Activated CD4-positive, alpha-beta memory T cell treated with anti-CD3 and anti-CD28 coated beads for 36 hours (primary cell): ENCODE results near the gene CACNB2. TPM values are rescaled to one million over a fixed set of nuclear protein-coding genes. Genes with fewer than 3 reads are reported as not detected.

ENCODE experiments used
- CTCF ChIA-PET: fragments of 350-600 bp; sonication (Branson Sonifier 250); formaldehyde crosslinking; loops from one replicate; lab custom pipeline; 2021; ENCODE audit warnings: antibody characterized with exemption, inconsistent platforms; lab: Charles Lee
- POLR2A ChIA-PET: fragments of 350-600 bp; sonication (Branson Sonifier 250); formaldehyde crosslinking; loops from one replicate; lab custom pipeline; 2021; ENCODE audit warnings: antibody characterized with exemption; lab: Charles Lee
- DNase-seq: peaks from one replicate; pipeline ENCODE4 v3.0.0-alpha.2; 2020
- H3K27ac Mint-ChIP-seq: one replicate; pipeline ENCODE4 v1.8.0; 2021; ENCODE audit warnings: mixed read lengths
- H3K27me3 Mint-ChIP-seq: one replicate; pipeline ENCODE4 v1.8.0; 2021; ENCODE audit warnings: mixed read lengths
- H3K36me3 Mint-ChIP-seq: one replicate; pipeline ENCODE4 v1.8.0; 2021; ENCODE audit warnings: mixed read lengths
- H3K4me1 Mint-ChIP-seq: one replicate; pipeline ENCODE4 v1.8.0; 2021; ENCODE audit warnings: low read depth, mixed read lengths
- H3K4me3 Mint-ChIP-seq: one replicate; pipeline ENCODE4 v1.8.0; 2021; ENCODE audit warnings: mild to moderate bottlenecking, mixed read lengths
- H3K9me3 Mint-ChIP-seq: one replicate; pipeline ENCODE4 v1.8.0; 2021; ENCODE audit warnings: mixed read lengths
- intact Hi-C: fragments of 100-400 bp; cut with micrococcal nuclease; formaldehyde crosslinking; loops from one replicate; pipeline ENCODE4 v1.15.1; 2023
- total RNA-seq, 2 experiments: library from RNA; stranded (reverse); gene quantifications; one replicate each; pipeline ENCODE4 v1.2.3, GENCODE V29; 2021

The CACNB2 gene
- total RNA-seq, 2 experiments from 2014 or later = not detected

DNA sequence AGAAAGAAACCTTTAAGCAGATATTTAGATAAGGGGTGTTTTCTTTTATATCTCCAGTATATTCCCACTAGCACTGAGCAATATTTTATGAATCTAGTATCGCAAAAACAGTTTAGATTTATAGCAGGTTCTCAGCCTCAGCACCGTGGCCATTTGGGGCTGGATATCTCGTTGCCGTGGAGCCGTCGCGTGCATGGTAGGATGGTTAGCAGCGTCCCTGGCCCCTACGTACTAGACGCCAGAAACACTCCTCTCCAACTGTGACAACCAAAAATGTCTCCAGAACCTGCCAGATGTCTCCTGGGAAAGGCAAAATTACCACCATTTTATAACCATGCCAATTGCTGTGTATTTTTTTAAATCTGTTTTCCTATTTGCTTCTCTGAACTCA lies 172.9 kb downstream of the CACNB2 start:
- no peak for DNase-seq
- CTCF ChIA-PET = no interaction called here
- no peak overlapping the region for H3K27ac Mint-ChIP-seq
- H3K4me3 Mint-ChIP-seq = no peak overlapping the region
- POLR2A ChIA-PET = no interaction called here
- no peaks in the 10 kb centered on the region for H3K4me1 Mint-ChIP-seq
- intact Hi-C loops = no loop called here
- no peaks in the 10 kb centered on the region for H3K9me3 Mint-ChIP-seq
- peaks cover 2% of the 10 kb centered on the region for H3K27me3 Mint-ChIP-seq
- no peaks in the 10 kb centered on the region for H3K36me3 Mint-ChIP-seq

DNA sequence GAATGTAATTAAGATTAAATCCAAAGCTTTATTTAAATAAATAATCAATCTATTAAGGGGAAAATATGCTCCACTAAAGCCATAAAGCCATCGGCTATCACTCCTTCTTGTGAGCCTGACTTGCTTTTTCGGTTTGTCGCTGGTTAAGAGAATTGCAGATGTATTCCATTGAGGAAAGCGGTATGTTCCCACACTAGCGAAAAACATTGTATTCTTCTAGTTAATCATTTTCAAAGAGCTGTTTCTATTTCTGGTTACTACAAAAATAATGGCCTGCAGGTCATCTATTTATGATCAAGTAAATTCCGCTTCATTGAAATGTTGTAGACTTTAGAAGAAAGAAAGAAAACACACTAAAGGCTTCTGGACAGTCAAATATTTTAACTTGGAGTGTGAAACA lies 173.4 kb downstream of the CACNB2 start:
- ChIA-PET CTCF (no interaction called here), POLR2A (no interaction called here)
- no peak overlapping the region for H3K27ac Mint-ChIP-seq
- no peak overlapping the region for H3K4me3 Mint-ChIP-seq
- intact Hi-C loops = no loop called here
- H3K4me1 Mint-ChIP-seq = no peaks in the 10 kb centered on the region
- H3K36me3 Mint-ChIP-seq = no peaks in the 10 kb centered on the region
- peaks cover 2% of the 10 kb centered on the region for H3K27me3 Mint-ChIP-seq
- H3K9me3 Mint-ChIP-seq = no peaks in the 10 kb centered on the region
- no peak for DNase-seq

DNA sequence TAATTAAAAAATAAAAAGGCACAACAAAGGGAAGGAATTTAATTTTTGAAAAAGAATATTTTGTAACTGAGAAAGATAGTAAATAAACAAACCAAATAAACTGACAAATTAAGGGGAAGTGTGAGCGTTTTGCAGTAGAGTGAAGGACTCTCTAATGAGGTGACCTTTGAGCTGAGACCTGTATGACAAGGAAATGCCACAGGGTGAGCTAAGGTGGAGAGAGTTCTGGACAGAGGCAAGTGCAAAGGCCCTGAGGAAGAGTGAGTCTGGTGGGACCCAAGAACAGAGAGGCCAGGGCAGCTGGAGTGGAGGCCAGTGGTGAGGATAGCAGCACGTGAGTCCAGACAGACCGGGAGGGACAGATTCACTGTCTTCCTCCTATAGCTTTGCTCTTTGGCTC lies 179.4 kb downstream of the CACNB2 start:
- H3K36me3 Mint-ChIP-seq = no peaks in the 10 kb centered on the region
- peaks cover 4% of the 10 kb centered on the region for H3K9me3 Mint-ChIP-seq
- no peaks in the 10 kb centered on the region for H3K4me1 Mint-ChIP-seq
- H3K4me3 Mint-ChIP-seq = no peak overlapping the region
- peaks cover 3% of the 10 kb centered on the region for H3K27me3 Mint-ChIP-seq
- POLR2A ChIA-PET = no interaction called here
- DNase-seq = no peak
- CTCF ChIA-PET = no interaction called here
- no peak overlapping the region for H3K27ac Mint-ChIP-seq
- intact Hi-C loops = no loop called here

DNA sequence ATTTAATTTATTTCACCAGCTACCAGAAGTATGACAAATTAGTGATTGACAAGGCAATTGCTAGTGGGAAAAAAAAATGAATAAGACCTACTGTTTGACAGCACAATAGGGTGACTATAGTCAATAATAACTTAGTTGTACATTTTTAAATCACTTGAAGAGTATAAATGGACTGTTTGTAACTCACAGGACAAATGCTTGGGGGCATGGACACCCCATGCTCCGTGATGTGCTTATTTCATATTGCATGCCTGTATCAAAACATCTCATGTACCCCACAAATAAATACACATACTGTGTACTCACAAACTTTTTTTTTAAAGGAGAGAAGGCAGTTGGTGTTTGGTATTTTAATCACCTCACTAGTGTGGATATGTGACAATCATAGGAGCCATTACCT lies 181.1 kb downstream of the CACNB2 start:
- CTCF ChIA-PET = no interaction called here
- DNase-seq = no peak
- peaks cover 3% of the 10 kb centered on the region for H3K27me3 Mint-ChIP-seq
- intact Hi-C loops = no loop called here
- no peak overlapping the region for H3K27ac Mint-ChIP-seq
- no peaks in the 10 kb centered on the region for H3K36me3 Mint-ChIP-seq
- no peaks in the 10 kb centered on the region for H3K4me1 Mint-ChIP-seq
- no peak overlapping the region for H3K4me3 Mint-ChIP-seq
- POLR2A ChIA-PET = no interaction called here
- peaks cover 4% of the 10 kb centered on the region for H3K9me3 Mint-ChIP-seq

DNA sequence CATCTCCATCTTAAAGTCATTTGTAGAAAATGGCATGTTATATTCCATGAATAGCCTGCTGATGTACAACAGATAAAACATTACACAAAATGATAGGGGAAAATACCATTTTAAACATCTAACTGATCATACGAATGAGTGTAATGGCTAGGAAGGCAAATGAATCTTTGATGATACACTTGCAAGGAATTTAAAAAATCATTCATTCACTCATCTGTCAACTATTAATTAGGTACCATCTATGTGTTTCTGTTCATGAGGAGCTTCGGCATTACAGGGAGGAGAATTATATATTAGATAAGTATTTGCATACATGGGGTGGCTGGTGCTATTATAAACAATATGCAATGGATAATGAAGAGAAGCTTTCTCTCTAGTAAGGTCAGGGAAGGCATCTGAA lies 183.7 kb downstream of the CACNB2 start:
- H3K4me3 Mint-ChIP-seq = no peak overlapping the region
- H3K36me3 Mint-ChIP-seq = no peaks in the 10 kb centered on the region
- POLR2A ChIA-PET = no interaction called here
- intact Hi-C loops = no loop called here
- H3K27me3 Mint-ChIP-seq = peaks cover 3% of the 10 kb centered on the region
- H3K9me3 Mint-ChIP-seq = peaks cover 4% of the 10 kb centered on the region
- no peak overlapping the region for H3K27ac Mint-ChIP-seq
- no peaks in the 10 kb centered on the region for H3K4me1 Mint-ChIP-seq
- DNase-seq = no peak
- CTCF ChIA-PET = no interaction called here

DNA sequence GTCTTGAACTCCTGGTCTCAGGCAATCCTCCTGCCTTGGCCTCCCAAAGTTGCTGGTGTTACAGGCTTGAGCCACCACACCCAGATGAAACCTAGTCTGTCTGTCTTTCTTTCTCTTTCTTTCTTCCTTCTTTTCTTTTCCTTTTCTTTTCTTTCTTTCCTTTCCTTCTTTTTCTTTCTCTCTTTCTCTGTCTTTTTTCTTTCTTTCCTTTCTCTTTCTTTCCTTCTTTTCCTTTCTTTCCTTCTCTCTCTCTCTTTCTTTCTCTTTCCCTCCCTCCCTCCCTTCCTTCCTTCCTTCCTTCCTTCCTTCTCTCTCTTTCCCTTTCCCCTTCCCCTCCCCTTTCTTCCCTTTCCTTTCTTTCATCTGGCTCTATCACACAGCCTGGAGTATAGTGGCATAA lies 185.2 kb downstream of the CACNB2 start:
- H3K27me3 Mint-ChIP-seq = peaks cover 3% of the 10 kb centered on the region
- no peak overlapping the region for H3K4me3 Mint-ChIP-seq
- intact Hi-C loops = no loop called here
- no peaks in the 10 kb centered on the region for H3K36me3 Mint-ChIP-seq
- DNase-seq = no peak
- POLR2A ChIA-PET = no interaction called here
- CTCF ChIA-PET = no interaction called here
- no peak overlapping the region for H3K27ac Mint-ChIP-seq
- no peaks in the 10 kb centered on the region for H3K4me1 Mint-ChIP-seq
- H3K9me3 Mint-ChIP-seq = no peaks in the 10 kb centered on the region

DNA sequence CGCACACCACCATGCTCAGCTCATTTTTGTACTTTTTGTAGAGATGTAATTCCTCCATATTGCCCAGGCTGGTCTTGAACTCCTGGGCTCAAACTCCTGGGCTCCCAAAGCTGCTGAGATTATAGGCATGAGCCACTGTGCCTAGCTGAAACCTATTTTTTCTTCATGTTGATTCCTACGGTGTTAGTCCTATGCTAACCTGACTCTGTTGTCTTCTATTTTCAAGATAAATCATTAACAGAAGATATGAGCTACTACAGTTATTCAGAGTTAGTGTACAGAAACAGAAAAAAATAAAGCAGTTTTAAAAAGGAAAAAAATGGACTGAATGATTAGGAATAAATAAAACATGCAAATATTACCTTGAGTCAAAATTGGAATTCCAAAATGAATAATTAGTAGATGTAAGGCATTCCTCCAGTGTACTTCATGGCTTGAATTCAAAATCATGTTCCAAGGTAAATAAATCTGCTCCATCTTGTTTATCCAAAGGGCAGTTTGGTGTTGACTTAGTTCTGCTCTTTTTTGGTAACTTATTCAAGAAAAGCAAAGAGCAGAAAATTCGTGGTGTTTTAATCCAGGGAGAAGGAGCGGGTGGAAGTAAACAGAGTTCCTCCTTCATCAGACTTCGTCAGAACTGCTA lies 185.8 kb downstream of the CACNB2 start:
- DNase-seq = no peak
- H3K4me3 Mint-ChIP-seq = no peak overlapping the region
- ChIA-PET CTCF (no interaction called here), POLR2A (no interaction called here)
- no peaks in the 10 kb centered on the region for H3K4me1 Mint-ChIP-seq
- H3K27me3 Mint-ChIP-seq = peaks cover 3% of the 10 kb centered on the region
- H3K36me3 Mint-ChIP-seq = no peaks in the 10 kb centered on the region
- intact Hi-C loops = no loop called here
- H3K9me3 Mint-ChIP-seq = no peaks in the 10 kb centered on the region
- H3K27ac Mint-ChIP-seq = no peak overlapping the region

DNA sequence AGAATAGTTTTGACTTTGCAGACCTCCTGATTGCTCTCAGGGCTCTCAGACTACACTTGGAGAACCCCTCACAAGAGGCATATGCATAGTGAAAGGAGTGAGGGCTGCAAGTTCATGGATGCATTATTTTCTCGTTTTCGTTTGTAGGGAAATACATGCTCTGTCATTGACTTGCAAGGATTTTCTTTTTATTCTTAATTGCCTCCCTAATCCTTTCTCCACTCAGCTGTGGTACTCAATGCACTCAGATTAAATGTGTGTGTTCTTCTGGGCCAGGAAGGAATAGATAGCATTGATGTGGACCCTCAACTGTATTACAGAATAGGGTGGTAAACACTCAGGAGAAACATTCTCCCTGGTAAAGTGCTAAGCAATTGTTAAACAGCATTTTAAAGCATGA lies 188.7 kb downstream of the CACNB2 start:
- no peaks in the 10 kb centered on the region for H3K4me1 Mint-ChIP-seq
- no peak for DNase-seq
- no peaks in the 10 kb centered on the region for H3K36me3 Mint-ChIP-seq
- H3K27me3 Mint-ChIP-seq = no peaks in the 10 kb centered on the region
- H3K4me3 Mint-ChIP-seq = no peak overlapping the region
- CTCF ChIA-PET = no interaction called here
- POLR2A ChIA-PET = no interaction called here
- no peak overlapping the region for H3K27ac Mint-ChIP-seq
- no peaks in the 10 kb centered on the region for H3K9me3 Mint-ChIP-seq
- intact Hi-C loops = no loop called here

DNA sequence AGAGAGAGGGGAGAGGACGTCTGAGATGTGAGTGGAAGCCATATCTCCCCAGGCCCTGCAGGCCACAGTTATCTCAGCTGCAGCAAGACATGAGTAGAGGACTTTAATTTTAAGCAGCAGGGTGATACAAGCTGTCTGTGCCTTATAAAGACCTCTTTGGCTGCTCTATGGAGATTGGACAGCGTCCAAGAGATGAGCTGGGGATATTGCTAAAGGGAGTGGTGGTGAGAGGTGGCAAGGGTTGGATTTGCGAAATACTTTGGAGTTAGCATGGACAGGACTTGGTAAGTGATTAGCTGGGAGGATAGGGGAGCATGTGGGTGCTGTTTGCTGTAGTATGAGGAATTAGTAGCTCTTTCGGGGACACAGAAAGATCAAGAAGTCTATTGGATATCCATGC lies 191.8 kb downstream of the CACNB2 start:
- Mint-ChIP-seq H3K4me1 (no peaks in the 10 kb centered on the region), H3K27me3 (no peaks in the 10 kb centered on the region), H3K27ac (no peak overlapping the region), H3K4me3 (no peak overlapping the region), H3K36me3 (no peaks in the 10 kb centered on the region), H3K9me3 (no peaks in the 10 kb centered on the region)
- no peak for DNase-seq
- ChIA-PET POLR2A (no interaction called here), CTCF (interaction anchor here (0.7 kb wide), 1 partner anchor 279 kb away, joined by 5 read pairs; no protein-coding TSS in a partner anchor)
- intact Hi-C loops = no loop called here

DNA sequence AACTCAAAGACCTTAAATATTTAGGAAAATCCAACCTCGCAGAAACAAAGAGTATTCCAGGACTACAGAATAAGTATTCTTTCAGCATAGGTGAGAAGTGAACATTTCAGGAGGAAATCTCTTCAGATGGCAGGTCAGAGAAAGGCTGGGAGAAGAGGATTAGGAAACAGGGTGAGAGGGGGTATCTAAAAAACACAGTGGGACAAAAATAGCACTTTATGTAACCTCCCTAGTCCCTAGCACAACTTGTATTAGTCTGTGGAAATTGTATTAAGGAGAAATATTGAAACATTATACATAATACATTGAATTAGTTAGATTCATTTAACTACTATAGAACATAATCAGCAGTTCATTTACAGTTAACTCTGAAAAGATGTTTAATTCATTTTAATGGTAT lies 192.3 kb downstream of the CACNB2 start:
- no peak for DNase-seq
- ChIA-PET CTCF (interaction anchor here (0.7 kb wide), 1 partner anchor 279 kb away, joined by 5 read pairs; no protein-coding TSS in a partner anchor), POLR2A (no interaction called here)
- Mint-ChIP-seq H3K4me3 (no peak overlapping the region), H3K27me3 (no peaks in the 10 kb centered on the region), H3K36me3 (no peaks in the 10 kb centered on the region), H3K9me3 (no peaks in the 10 kb centered on the region), H3K4me1 (no peaks in the 10 kb centered on the region), H3K27ac (no peak overlapping the region)
- intact Hi-C loops = no loop called here

DNA sequence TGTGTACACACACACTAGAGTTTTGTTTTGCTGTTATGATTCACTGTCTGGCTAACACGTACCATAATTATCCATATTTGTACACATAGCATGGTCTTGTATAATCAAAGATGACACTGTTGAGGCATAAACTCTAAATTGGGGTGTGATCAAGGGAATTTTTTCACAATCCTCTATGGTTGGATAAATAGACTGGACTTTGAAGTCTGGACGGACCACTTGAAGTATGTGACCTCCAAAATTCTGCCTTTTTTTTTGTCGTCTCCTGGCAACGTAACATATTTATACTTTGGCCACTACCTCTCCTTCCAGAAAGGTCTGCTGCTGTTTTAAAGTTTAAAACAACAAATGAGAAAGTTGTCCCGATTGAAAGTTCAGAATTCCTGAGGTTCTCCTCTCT lies 193.4 kb downstream of the CACNB2 start:
- no peaks in the 10 kb centered on the region for H3K27me3 Mint-ChIP-seq
- DNase-seq = no peak
- H3K36me3 Mint-ChIP-seq = no peaks in the 10 kb centered on the region
- no peaks in the 10 kb centered on the region for H3K9me3 Mint-ChIP-seq
- no peak overlapping the region for H3K27ac Mint-ChIP-seq
- no peak overlapping the region for H3K4me3 Mint-ChIP-seq
- no peaks in the 10 kb centered on the region for H3K4me1 Mint-ChIP-seq
- CTCF ChIA-PET = no interaction called here
- POLR2A ChIA-PET = no interaction called here
- intact Hi-C loops = no loop called here

DNA sequence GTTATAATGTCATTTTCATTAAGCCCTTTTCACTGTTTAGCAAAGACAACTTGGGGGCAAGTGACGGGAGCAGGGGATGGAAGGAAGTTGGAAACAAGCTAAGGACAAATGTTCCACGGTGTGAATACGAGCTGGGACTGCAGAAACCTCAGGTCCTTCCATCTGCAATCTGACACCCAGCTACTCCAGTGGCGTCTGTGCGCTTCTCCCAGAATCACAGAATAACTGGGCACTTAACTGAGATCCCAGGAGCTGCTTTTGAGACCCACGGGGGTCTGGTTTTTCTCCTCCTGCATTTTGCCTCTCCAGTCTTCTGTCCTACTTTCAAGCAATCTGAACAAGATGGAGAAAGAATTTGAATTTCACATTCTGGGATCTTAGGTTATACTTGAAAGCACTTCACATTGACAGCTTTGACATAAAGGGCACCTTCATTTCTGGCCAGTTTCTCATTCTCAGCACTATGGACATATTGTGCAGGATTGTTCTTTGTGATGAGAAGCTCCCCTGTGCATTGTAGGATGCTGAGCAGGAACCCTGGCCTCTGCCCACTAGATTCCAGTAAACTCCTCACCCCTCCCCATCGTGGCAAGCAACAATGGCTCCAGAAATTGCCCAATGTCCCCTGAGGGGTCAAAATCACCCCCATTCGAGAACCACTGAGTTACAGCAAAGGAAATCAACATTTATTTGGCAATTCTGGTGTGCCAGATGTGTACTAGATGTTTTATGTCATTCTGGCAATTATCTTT lies 194.1 kb downstream of the CACNB2 start:
- intact Hi-C loops = no loop called here
- H3K4me1 Mint-ChIP-seq = no peaks in the 10 kb centered on the region
- DNase-seq = no peak
- CTCF ChIA-PET = no interaction called here
- POLR2A ChIA-PET = no interaction called here
- H3K9me3 Mint-ChIP-seq = no peaks in the 10 kb centered on the region
- H3K4me3 Mint-ChIP-seq = no peak overlapping the region
- no peaks in the 10 kb centered on the region for H3K27me3 Mint-ChIP-seq
- no peak overlapping the region for H3K27ac Mint-ChIP-seq
- H3K36me3 Mint-ChIP-seq = no peaks in the 10 kb centered on the region

DNA sequence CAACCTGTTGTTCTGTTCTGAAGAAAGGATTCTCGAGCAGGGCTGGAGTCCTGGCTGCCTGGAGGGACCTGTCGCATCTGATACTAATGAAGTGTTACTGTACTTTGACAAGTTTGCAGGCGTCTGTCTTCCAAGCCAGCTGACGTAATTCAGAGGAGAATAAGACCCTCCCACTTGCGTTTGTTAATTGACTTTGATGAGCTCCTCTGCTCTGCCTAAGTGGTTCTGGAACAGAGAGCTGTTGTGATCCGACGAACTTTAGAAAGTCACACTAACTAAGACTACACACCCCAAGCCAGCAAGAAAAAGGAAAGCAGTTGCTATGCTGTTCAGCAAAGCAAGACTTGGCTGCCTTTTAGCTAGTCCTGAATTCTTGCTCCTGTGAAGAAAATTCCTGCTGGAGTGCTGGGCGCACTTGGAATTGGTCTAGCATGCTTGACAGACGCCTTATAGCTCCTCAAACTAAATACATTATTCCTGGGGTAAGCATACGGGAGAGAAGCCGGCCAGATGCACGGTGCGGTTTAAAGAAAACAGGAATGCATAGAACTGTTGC lies 200.3 kb downstream of the CACNB2 start:
- Mint-ChIP-seq H3K4me3 (no peak overlapping the region), H3K27ac (no peak overlapping the region), H3K9me3 (no peaks in the 10 kb centered on the region), H3K27me3 (no peaks in the 10 kb centered on the region), H3K36me3 (no peaks in the 10 kb centered on the region), H3K4me1 (no peaks in the 10 kb centered on the region)
- POLR2A ChIA-PET = no interaction called here
- DNase-seq = no peak
- CTCF ChIA-PET = no interaction called here
- intact Hi-C loops = no loop called here
